Fibroblast of pulmonary artery (primary cell): Measurements from ENCODE around the gene IL4.
"Not testable (repeated sequence)": the region's sequence is repeated elsewhere in the genome, so short reads cannot be mapped to it uniquely, and the experiment has no call there.

Experiments
- DNase-seq: peaks from one replicate; pipeline ENCODE4 v3.0.0-alpha.2; 2010; ENCODE audit warnings: low read depth
- H3K4me3 ChIP-seq: replicated peaks from 2 replicates; pipeline ENCODE4 v1.5.1; 2011; ENCODE audit warnings: low read depth, mild to moderate bottlenecking, control low read depth, low read length, moderate library complexity
- TF ChIP-seq, protein P1 (sequence below): IDR thresholded peaks from 2 replicates; pipeline ENCODE4 v1.5.1; 2011; ENCODE audit warnings: mild to moderate bottlenecking, control low read depth, low read length, inconsistent platforms; ENCODE audit errors: missing control alignments

IL4 gene

DNA sequence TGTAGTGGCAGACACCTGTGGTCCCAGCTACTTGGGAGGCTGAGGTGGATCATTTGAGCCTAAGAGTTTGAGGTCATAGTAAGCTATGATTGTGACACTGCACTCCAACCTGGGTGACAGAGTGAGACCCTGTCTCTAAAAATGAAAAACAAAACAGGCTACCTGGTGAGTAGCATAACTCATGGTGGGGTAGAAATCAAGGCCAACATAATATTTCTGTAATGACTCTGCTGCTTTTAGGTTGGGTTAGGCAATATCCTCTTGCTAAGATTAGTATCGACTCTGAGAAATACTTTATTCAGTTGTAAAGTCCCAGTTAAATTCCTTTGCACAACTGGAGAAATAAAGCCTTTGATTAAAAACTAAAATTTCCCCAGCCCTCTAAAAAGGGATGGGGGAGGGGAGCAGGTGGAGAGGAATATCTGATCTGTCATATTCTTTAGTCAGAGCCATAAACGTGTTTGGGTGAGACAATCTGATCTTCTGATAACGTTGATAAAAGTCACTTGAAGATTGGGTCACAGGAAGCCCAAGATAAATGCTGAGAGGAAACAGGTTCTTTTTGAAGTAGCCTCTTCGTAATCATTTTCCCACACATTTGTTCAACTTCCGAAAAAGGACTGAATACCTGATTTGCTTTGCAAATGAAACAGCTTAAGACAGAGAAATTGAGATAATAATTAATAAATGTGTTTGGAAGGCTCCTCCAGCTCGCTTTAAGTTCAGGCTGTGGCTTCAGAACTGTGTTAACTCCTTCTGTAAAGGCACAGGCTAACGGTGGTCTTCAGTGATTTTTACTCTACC is 14.9 kb downstream of the IL4 start:
- DNase-seq: peak; percentile 54
- TF ChIP-seq, protein P1, sequence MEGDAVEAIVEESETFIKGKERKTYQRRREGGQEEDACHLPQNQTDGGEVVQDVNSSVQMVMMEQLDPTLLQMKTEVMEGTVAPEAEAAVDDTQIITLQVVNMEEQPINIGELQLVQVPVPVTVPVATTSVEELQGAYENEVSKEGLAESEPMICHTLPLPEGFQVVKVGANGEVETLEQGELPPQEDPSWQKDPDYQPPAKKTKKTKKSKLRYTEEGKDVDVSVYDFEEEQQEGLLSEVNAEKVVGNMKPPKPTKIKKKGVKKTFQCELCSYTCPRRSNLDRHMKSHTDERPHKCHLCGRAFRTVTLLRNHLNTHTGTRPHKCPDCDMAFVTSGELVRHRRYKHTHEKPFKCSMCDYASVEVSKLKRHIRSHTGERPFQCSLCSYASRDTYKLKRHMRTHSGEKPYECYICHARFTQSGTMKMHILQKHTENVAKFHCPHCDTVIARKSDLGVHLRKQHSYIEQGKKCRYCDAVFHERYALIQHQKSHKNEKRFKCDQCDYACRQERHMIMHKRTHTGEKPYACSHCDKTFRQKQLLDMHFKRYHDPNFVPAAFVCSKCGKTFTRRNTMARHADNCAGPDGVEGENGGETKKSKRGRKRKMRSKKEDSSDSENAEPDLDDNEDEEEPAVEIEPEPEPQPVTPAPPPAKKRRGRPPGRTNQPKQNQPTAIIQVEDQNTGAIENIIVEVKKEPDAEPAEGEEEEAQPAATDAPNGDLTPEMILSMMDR: no peak
- no peak overlapping the region for H3K4me3 ChIP-seq

DNA sequence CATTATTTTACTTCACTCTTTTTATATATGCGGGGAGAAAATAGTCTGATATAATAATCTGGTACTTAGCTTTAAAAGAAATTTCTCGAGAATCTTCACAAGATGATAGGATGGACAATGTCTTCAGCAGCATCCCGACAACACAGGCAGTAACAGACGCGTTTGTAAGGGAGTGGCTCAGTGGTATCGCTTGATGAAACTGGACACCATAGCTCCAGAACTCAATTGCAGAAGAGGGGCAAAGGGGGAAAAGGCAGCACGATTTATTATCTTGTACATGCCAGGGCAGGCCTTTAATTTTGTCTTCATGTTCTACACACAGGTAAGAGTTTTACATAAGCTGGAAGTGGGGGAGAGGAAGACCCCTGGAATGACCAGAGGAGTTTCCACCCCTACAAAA is 15.7 kb downstream of the IL4 start:
- no peak overlapping the region for H3K4me3 ChIP-seq
- no peak for DNase-seq
- TF ChIP-seq, protein P1: no peak

DNA sequence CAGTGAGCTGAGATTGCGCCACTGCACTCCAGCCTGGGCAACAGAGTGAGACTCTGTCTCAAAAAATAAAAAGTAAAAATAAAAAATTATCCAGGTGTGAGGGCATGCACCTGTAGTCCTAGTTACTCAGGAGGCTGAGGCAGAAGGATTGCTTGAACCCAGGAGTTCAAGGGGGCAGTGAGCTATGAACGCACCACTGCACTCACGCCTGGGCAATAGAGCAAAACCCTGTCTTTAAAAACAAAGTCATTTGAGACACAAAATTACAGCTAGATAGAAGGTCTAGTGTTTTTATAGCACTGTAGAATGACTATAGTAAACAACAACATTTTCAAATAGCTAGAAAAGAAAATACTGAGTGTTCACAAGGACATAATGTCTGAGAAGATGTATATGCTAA is 16.4 kb downstream of the IL4 start:
- no peak for DNase-seq
- TF ChIP-seq, protein P1: no peak
- H3K4me3 ChIP-seq: no peak overlapping the region

DNA sequence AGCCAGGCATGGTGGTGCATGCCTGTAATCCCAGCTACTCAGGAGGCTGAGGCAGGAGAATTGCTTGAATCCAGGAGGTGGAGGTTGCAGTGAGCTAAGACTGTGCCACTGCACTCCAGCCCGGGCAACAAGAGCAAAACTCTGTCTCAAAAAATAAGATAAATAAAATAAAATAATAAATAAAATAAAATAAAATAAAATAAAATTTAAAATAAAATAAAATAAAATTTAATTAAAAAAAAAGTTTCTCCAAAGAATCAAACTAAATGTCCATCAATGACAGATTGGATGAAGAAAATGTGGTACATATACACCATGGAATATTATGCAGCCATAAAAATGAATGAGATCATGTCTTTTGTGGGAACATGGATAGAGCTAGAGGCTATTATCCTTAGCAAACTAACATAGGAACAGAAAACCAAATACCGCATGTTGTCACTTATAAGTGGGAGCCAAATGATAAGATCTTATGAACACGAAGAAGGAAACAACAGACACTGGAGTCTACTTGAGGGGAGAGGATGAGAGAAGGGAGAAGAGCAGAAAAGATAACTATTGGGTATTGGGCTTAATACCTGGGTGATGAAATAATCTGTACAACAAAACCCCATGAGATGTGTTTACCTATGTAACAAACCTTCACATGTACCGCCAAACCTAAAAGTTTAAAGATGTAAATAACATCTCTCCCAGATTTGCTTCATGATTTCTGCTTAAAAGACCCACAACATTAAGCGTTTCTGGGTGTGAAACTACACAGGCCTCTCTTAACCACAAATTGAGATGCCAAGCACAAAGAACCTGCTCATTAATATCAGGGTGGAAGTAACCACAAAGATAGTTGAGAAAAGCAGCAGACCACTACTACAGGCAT is 18.2 kb downstream of the IL4 start:
- DNase-seq, H3K4me3 ChIP-seq: not testable (repeated sequence)

DNA sequence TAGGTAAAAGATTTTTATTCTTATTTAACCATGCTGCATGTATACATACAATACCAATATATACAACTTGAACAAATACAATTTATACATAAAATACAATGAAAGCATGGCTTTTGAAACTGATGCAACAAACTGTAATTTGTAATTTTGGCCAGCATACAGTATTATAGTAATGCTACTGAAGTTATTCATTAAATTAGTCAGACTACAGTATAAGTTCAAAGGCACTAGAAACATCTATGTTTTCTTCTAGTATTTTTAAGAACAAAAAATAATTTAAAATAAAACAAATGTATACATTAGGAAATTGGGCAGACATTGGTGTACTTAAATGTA is 18.8 kb downstream of the IL4 start:
- no peak for DNase-seq
- no peak overlapping the region for H3K4me3 ChIP-seq
- TF ChIP-seq, protein P1: no peak

DNA sequence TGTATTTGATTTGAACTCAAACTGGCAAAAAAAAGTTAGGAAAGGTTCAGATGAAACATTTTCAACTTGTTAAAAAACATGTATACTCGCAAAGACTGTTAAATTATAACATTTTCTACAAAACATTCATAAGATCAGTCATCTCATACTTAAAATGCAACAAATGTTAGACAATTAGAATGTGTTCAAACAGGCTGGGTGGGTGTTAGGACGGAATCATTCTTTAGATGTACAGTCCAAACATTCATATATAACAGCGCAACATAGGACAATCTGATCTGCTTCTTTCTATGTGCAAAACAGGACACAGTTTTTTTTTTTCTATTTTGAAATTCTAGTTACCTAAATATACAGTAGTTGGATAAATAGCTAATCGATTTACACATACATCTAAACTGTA is 22.2 kb downstream of the IL4 start:
- TF ChIP-seq, protein P1: no peak
- H3K4me3 ChIP-seq: no peak overlapping the region

DNA sequence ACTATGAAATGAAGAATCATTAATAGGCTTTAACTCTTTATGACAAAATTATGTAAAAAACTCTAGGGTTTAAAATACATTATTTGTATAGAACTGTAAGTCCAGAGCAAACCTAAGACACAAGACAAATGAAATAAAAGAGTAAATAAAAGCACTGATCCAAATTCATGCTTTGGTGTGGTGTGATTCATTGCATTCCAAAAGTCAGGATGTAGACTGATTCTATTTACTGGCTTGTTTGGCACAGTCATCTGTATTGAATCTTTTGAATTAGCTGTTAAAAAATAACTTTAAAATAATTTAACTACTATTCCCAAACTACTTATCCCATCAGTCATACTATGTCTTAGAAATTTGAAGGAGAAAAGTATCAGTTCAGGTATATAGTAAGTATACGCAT is 31.1 kb downstream of the IL4 start:
- DNase-seq: peak; percentile 33
- TF ChIP-seq, protein P1: no peak
- H3K4me3 ChIP-seq: no peak overlapping the region

More for the DNA sequence above, 22.2 kb downstream of the IL4 start:
- DNase-seq: no peak
